PC-3 (cell line): Measurements from ENCODE around the gene CAPN5. TPM values are rescaled to one million over a fixed set of nuclear protein-coding genes. Genes with fewer than 3 reads are reported as not detected.

Experiments
- ATAC-seq: fragments of 200-7000 bp; cut with Tn5 transposase; 2 replicates; pipeline ENCODE4 v1.9.1; 2020; ENCODE audit warnings: mild to moderate bottlenecking, moderate library complexity
- BruUV-seq: library from RNA; stranded (reverse); fragments of 400-500 nt; replicated peaks from 2 replicates; lab custom pipeline; 2021; lab: Mats Ljungman, UMichigan
- CTCF ChIA-PET: fragments of 300-600 bp; sonication (Branson Sonifier 250); formaldehyde crosslinking; loops from one replicate; lab custom pipeline; 2022; ENCODE audit warnings: antibody characterized with exemption; lab: Charles Lee
- POLR2A ChIA-PET: fragments of 300-600 bp; sonication (Branson Sonifier 250); formaldehyde crosslinking; loops from one replicate; lab custom pipeline; 2022; ENCODE audit warnings: antibody characterized with exemption; ENCODE audit not compliant: unreplicated experiment; lab: Charles Lee
- DNase-seq: peaks from one replicate; pipeline ENCODE4 v3.0.0-alpha.2; 2015
- H2AFZ ChIP-seq: fragments of 300-600 bp; sonication (generic); 2 replicates; pipeline ENCODE4 v1.6.0; 2016; ENCODE audit warnings: antibody characterized with exemption, low read length
- H3F3A ChIP-seq: fragments of 300-600 bp; sonication (generic); one replicate; pipeline ENCODE4 v1.6.0; 2017; ENCODE audit warnings: antibody characterized with exemption, low read length, control low read depth, mild to moderate bottlenecking; ENCODE audit not compliant: unreplicated experiment
- H3K27ac ChIP-seq: fragments of 300-600 bp; sonication (generic); 2 replicates; pipeline ENCODE4 v1.5.1; 2016; ENCODE audit warnings: mild to moderate bottlenecking, low read length
- H3K27me3 ChIP-seq: fragments of 300-600 bp; sonication (generic); 2 replicates; pipeline ENCODE4 v1.6.1; 2016; ENCODE audit warnings: low read length, mixed read lengths
- H3K36me3 ChIP-seq: fragments of 300-600 bp; sonication (generic); 2 replicates; pipeline ENCODE4 v1.6.1; 2016; ENCODE audit warnings: low read depth, mixed run types, low read length, mixed read lengths
- H3K4me1 ChIP-seq: fragments of 300-600 bp; sonication (generic); 2 replicates; pipeline ENCODE4 v1.5.1; 2016; ENCODE audit warnings: low read length; ENCODE audit not compliant: insufficient read depth
- H3K4me2 ChIP-seq: fragments of 300-600 bp; sonication (generic); 2 replicates; pipeline ENCODE4 v1.6.0; 2016; ENCODE audit warnings: low read length
- H3K4me3 ChIP-seq: fragments of 300-600 bp; sonication (generic); 2 replicates; pipeline ENCODE4 v1.5.1; 2016; ENCODE audit warnings: mild to moderate bottlenecking, low read length, mixed read lengths
- H3K79me2 ChIP-seq: fragments of 300-600 bp; sonication (generic); 2 replicates; pipeline ENCODE4 v1.6.1; 2017; ENCODE audit warnings: low read length, mixed read lengths
- H3K9ac ChIP-seq: fragments of 300-600 bp; sonication (generic); 2 replicates; pipeline ENCODE4 v1.6.0; 2016; ENCODE audit warnings: mild to moderate bottlenecking, low read length
- H3K9me2 ChIP-seq: fragments of 300-600 bp; sonication (generic); replicated peaks from 2 replicates; pipeline ENCODE4 v1.6.1; 2016; ENCODE audit warnings: mixed run types, low read length, mixed read lengths
- H3K9me3 ChIP-seq: fragments of 300-600 bp; sonication (generic); 2 replicates; pipeline ENCODE4 v1.6.1; 2016; ENCODE audit warnings: low read length, mixed read lengths
- H4K20me1 ChIP-seq: fragments of 300-600 bp; sonication (generic); 2 replicates; pipeline ENCODE4 v1.6.1; 2016; ENCODE audit warnings: low read length, mixed read lengths
- CTCF ChIP-seq: fragments of 300-600 bp; sonication (generic); conservative IDR thresholded peaks from 2 replicates; pipeline ENCODE4 v1.5.1; 2017; ENCODE audit warnings: antibody characterized with exemption, low read depth, mild to moderate bottlenecking, low read length
- EZH2 ChIP-seq: fragments of 300-600 bp; sonication (generic); IDR thresholded peaks from one replicate; pipeline ENCODE4 v1.6.1; 2017; ENCODE audit warnings: antibody characterized with exemption, mild to moderate bottlenecking, low read length; ENCODE audit not compliant: unreplicated experiment
- EZH2phosphoT487 ChIP-seq: fragments of 300-600 bp; sonication (generic); IDR thresholded peaks from 2 replicates; pipeline ENCODE4 v1.6.1; 2018; ENCODE audit warnings: mild to moderate bottlenecking, antibody characterized with exemption, low read length, borderline replicate concordance
- intact Hi-C: fragments of 100-400 bp; cut with micrococcal nuclease; formaldehyde crosslinking; loops from 2 replicates; pipeline ENCODE4 v1.9.0; 2023
- total RNA-seq: library from RNA; depleted of rRNA; stranded (reverse); fragments of >200 nt; gene quantifications from 2 replicates; pipeline ENCODE4 v1.2.3, GENCODE V29; 2014

Gene CAPN5
- total RNA-seq, 1 experiment from 2014 or later = 6.3 TPM

GRCh38 chr11:77122576-77123212, 55.9 kb downstream of the CAPN5 start:
- no peak for DNase-seq

GRCh38 chr11:77123591-77123990, 56.8 kb downstream of the CAPN5 start:
- Histone ChIP-seq H3K79me2 (no peaks in the 10 kb centered on the region), H3K27me3 (no peaks in the 10 kb centered on the region), H4K20me1 (no peaks in the 10 kb centered on the region), H3K36me3 (no peaks in the 10 kb centered on the region), H3K9me2 (no peaks in the 10 kb centered on the region), H3K4me1 (peaks cover 6% of the 10 kb centered on the region; the same call in 1 of the 2 replicates), H2AFZ (no peak overlapping the region), H3K4me2 (no peak overlapping the region), H3K9ac (no peak overlapping the region), H3K4me3 (no peak overlapping the region), H3K9me3 (no peaks in the 10 kb centered on the region), H3F3A (no peaks in the 10 kb centered on the region), H3K27ac (no peak overlapping the region)
- intact Hi-C loops = no loop called here
- no TSS peak for BruUV-seq
- ChIA-PET CTCF (no interaction called here), POLR2A (no interaction called here)
- TF ChIP-seq EZH2phosphoT487 (no peak), EZH2 (no peak), CTCF (no peak)
- no peak for ATAC-seq
- DNase-seq = no peak

More at GRCh38 chr11:77122576-77123212, 55.9 kb downstream of the CAPN5 start:
- CTCF ChIA-PET = no interaction called here
- H3K4me2 ChIP-seq = no peak overlapping the region
- intact Hi-C loops = no loop called here
- H3K4me1 ChIP-seq = peaks cover 6% of the 10 kb centered on the region; the same call in 1 of the 2 replicates
- H3K9me2 ChIP-seq = no peaks in the 10 kb centered on the region
- H3K27me3 ChIP-seq = no peaks in the 10 kb centered on the region
- H4K20me1 ChIP-seq = no peaks in the 10 kb centered on the region
- H3K9ac ChIP-seq = no peak overlapping the region
- no peaks in the 10 kb centered on the region for H3F3A ChIP-seq
- no peak overlapping the region for H2AFZ ChIP-seq
- H3K4me3 ChIP-seq = no peak overlapping the region
- no peak for ATAC-seq
- no peaks in the 10 kb centered on the region for H3K9me3 ChIP-seq
- TF ChIP-seq EZH2 = no peak
- TF ChIP-seq CTCF = no peak
- TF ChIP-seq EZH2phosphoT487 = no peak
- H3K36me3 ChIP-seq = no peaks in the 10 kb centered on the region
- H3K27ac ChIP-seq = no peak overlapping the region
- no peaks in the 10 kb centered on the region for H3K79me2 ChIP-seq
- POLR2A ChIA-PET = no interaction called here
- no TSS peak for BruUV-seq

GRCh38 chr11:77124041-77124440, 57.3 kb downstream of the CAPN5 start:
- H3K27me3 ChIP-seq = no peaks in the 10 kb centered on the region
- H3K9ac ChIP-seq = no peak overlapping the region
- H3K9me2 ChIP-seq = no peaks in the 10 kb centered on the region
- H3K4me3 ChIP-seq = no peak overlapping the region
- no peak overlapping the region for H3K4me2 ChIP-seq
- ChIA-PET POLR2A (no interaction called here), CTCF (no interaction called here)
- BruUV-seq = no TSS peak
- TF ChIP-seq CTCF (no peak), EZH2phosphoT487 (no peak), EZH2 (no peak)
- no peak overlapping the region for H2AFZ ChIP-seq
- no peaks in the 10 kb centered on the region for H3K36me3 ChIP-seq
- no peak overlapping the region for H3K27ac ChIP-seq
- H3K79me2 ChIP-seq = no peaks in the 10 kb centered on the region
- peaks cover 6% of the 10 kb centered on the region; the same call in 1 of the 2 replicates for H3K4me1 ChIP-seq
- no peaks in the 10 kb centered on the region for H3K9me3 ChIP-seq
- DNase-seq (no peak), ATAC-seq (no peak)
- intact Hi-C loops = no loop called here
- H3F3A ChIP-seq = no peaks in the 10 kb centered on the region
- no peaks in the 10 kb centered on the region for H4K20me1 ChIP-seq
